HepG2 (cell line): ENCODE measurements around the gene FGF19. TPM values are rescaled to one million over a fixed set of nuclear protein-coding genes. Genes with fewer than 3 reads are reported as not detected.

Source experiments
- ATAC-seq: fragments of 200-7000 bp; cut with Tn5 transposase; 3 replicates; pipeline ENCODE4 v1.9.1; 2020; ENCODE audit warnings: mild to moderate bottlenecking, moderate library complexity
- BruUV-seq: library from RNA; stranded (reverse); fragments of 400-500 nt; replicated peaks from 2 replicates; lab custom pipeline; 2021; lab: Mats Ljungman, UMichigan
- CTCF ChIA-PET: fragments of 300-600 bp; formaldehyde crosslinking; extraction: SDS; loops from one replicate; lab custom pipeline; 2021; ENCODE audit warnings: low total read pairs, inconsistent platforms, low intra/inter-chr PET ratio; lab: Yijun Ruan, JAX
- POLR2A ChIA-PET: fragments of 350-600 bp; sonication (Branson Sonifier 250); formaldehyde crosslinking; loops from one replicate; lab custom pipeline; 2020; ENCODE audit warnings: antibody characterized with exemption, inconsistent platforms; lab: Yijun Ruan, JAX
- DNase-seq: peaks from one replicate; pipeline ENCODE4 v3.0.0-alpha.2; 2015; ENCODE audit warnings: low spot score
- FAIRE-seq: peaks from 3 replicates; lab custom pipeline; 2011; peaks lifted over from hg19 to GRCh38; lab: Jason Lieb, UNC
- H2AFZ ChIP-seq: one replicate; pipeline ENCODE4 v1.6.1; 2011; ENCODE audit warnings: low read length, inconsistent platforms
- H3K27ac ChIP-seq: fragments of 300-600 bp; 3 replicates; pipeline ENCODE4 v1.8.0; 2011; ENCODE audit warnings: mixed run types, mild to moderate bottlenecking, mixed read lengths, low read length, inconsistent platforms; ENCODE audit not compliant: insufficient read depth; ENCODE audit errors: extremely low read length
- H3K27me3 ChIP-seq, 2 experiments: fragments of 200-600 bp in 1 of 2; 2 replicates in 1 of 2; 3 replicates in 1 of 2; pipeline versions ENCODE4 v1.6.0 to v1.8.0; 2011; ENCODE audit warnings: low read length in 2 of 2, mild to moderate bottlenecking in 2 of 2, moderate library complexity in 2 of 2, inconsistent platforms in 1 of 2; ENCODE audit not compliant: insufficient read depth in 2 of 2, control insufficient read depth in 1 of 2
- H3K36me3 ChIP-seq, 2 experiments: fragments of 200-600 bp in 1 of 2; replicated peaks in 1 of 2; 2 replicates in 1 of 2; 3 replicates in 1 of 2; pipeline versions ENCODE4 v1.5.1 to v1.8.0; 2011; ENCODE audit warnings: low read length in 2 of 2, inconsistent platforms in 1 of 2; ENCODE audit not compliant: insufficient read depth in 2 of 2, control insufficient read depth in 1 of 2
- H3K4me1 ChIP-seq: 2 replicates; pipeline ENCODE4 v1.5.1; 2012; ENCODE audit warnings: low read length, inconsistent platforms; ENCODE audit not compliant: insufficient read depth
- H3K4me2 ChIP-seq: 2 replicates; pipeline ENCODE4 v1.6.0; 2011; ENCODE audit warnings: low read depth, low read length, inconsistent platforms
- H3K4me3 ChIP-seq, 3 experiments: fragments of 200-600 bp in 1 of 3; sonication (generic), shearing (Covaris generic) in 1 of 3; replicated peaks in 1 of 3; 2 replicates each; pipeline ENCODE4 v1.5.1; 2011 to 2016; ENCODE audit warnings: low read length in 3 of 3, inconsistent platforms in 2 of 3, low read depth in 2 of 3, mild to moderate bottlenecking in 2 of 3, control low read depth in 1 of 3, mixed read lengths in 1 of 3; ENCODE audit not compliant: insufficient read depth in 1 of 3
- H3K79me2 ChIP-seq: one replicate; pipeline ENCODE4 v1.6.1; 2011; ENCODE audit warnings: low read length, inconsistent platforms; ENCODE audit not compliant: insufficient read depth
- H3K9ac ChIP-seq: 2 replicates; pipeline ENCODE4 v1.6.0; 2011; ENCODE audit warnings: mild to moderate bottlenecking, low read depth, low read length, inconsistent platforms; ENCODE audit not compliant: insufficient read depth
- H3K9me3 ChIP-seq: 2 replicates; pipeline ENCODE4 v1.5.1; 2012; ENCODE audit warnings: mild to moderate bottlenecking, low read length
- H4K20me1 ChIP-seq: 2 replicates; pipeline ENCODE4 v1.6.0; 2011; ENCODE audit warnings: inconsistent platforms, mild to moderate bottlenecking, low read length, moderate library complexity; ENCODE audit not compliant: insufficient read depth
- CEBPB ChIP-seq: IDR thresholded peaks from 2 replicates; pipeline ENCODE4 v1.6.1; 2011; ENCODE audit warnings: low read depth, low read length, improper control_type of control experiment, borderline replicate concordance
- CEBPG ChIP-seq: IDR thresholded peaks from 2 replicates; pipeline ENCODE4 v1.6.1; 2016
- EP300 ChIP-seq, 3 experiments: sonication (generic) in 1 of 3; formaldehyde crosslinking in 1 of 3; IDR thresholded peaks; 2 replicates each; pipeline versions ENCODE4 v1.5.1 to v1.6.1; 2011 to 2020; ENCODE audit warnings: low read depth in 2 of 3, low read length in 2 of 3, borderline replicate concordance in 1 of 3, improper control_type of control experiment in 1 of 3, mild to moderate bottlenecking in 1 of 3, missing genetic modification reagents in 1 of 3, moderate library complexity in 1 of 3
- FOSL2 ChIP-seq: sonication (generic); formaldehyde crosslinking; IDR thresholded peaks from 2 replicates; pipeline ENCODE4 v1.4.0; 2020; ENCODE audit warnings: missing genetic modification reagents
- HNRNPUL1 ChIP-seq: fragments of 200-400 bp; formaldehyde crosslinking; IDR thresholded peaks from 2 replicates; pipeline ENCODE4 v1.6.1; 2017; ENCODE audit warnings: low read depth, mild to moderate bottlenecking, low read length, moderate library complexity
- HOXD1 ChIP-seq: sonication (generic); formaldehyde crosslinking; IDR thresholded peaks from 2 replicates; pipeline ENCODE4 v1.5.0; 2020; ENCODE audit warnings: missing genetic modification reagents
- SIX1 ChIP-seq: sonication (generic); formaldehyde crosslinking; IDR thresholded peaks from 2 replicates; pipeline ENCODE4 v1.4.0; 2020; ENCODE audit warnings: missing genetic modification reagents, borderline replicate concordance
- TOPORS ChIP-seq: sonication (generic); formaldehyde crosslinking; IDR thresholded peaks from 2 replicates; pipeline ENCODE4 v1.8.0; 2023; ENCODE audit warnings: mild to moderate bottlenecking, missing genetic modification reagents
- ZFAT ChIP-seq: sonication (generic); formaldehyde crosslinking; conservative IDR thresholded peaks from 2 replicates; pipeline ENCODE4 v1.8.1; 2023; ENCODE audit warnings: missing genetic modification reagents, inconsistent platforms
- ZNF441 ChIP-seq: sonication (generic); formaldehyde crosslinking; IDR thresholded peaks from 2 replicates; pipeline ENCODE4 v1.7.0; 2021; ENCODE audit warnings: missing genetic modification reagents, borderline replicate concordance
- ZSCAN21 ChIP-seq: sonication (generic); formaldehyde crosslinking; IDR thresholded peaks from 2 replicates; pipeline ENCODE4 v1.8.0; 2022; ENCODE audit warnings: mild to moderate bottlenecking, missing genetic modification reagents, moderate library complexity, borderline replicate concordance
- WGBS: methylation state at CpG from one replicate; pipeline ENCODE4 v1.1.6; 2017; ENCODE audit warnings: low lambda C conversion rate; 5-methylcytosine and 5-hydroxymethylcytosine counted together
- in situ Hi-C: cut with HindIII; loops from 2 replicates; pipeline ENCODE4 v1.10.0; 2017; ENCODE audit warnings: low pct_unique_long_range_greater_than_20kb; ENCODE audit not compliant: extremely low pct_ligation_motif_present
- intact Hi-C: fragments of 100-400 bp; cut with micrococcal nuclease; formaldehyde crosslinking; loops from one replicate; pipeline ENCODE4 v1.10.0; 2022; ENCODE audit not compliant: unreplicated experiment
- polyA plus RNA-seq, 8 experiments: library from polyadenylated mRNA; depleted of rRNA in 3 of 8; stranded (reverse) in 7 of 8; unstranded in 1 of 8; fragments of >200 nt; fragmentation: Illumina TruSeq in 4 of 8; extraction: Trizol in 4 of 8; gene quantifications; 2 replicates each; pipeline versions ENCODE4 v1.2.1 to v1.2.3, GENCODE V29; 2011 to 2016; ENCODE audit warnings: low read depth in 4 of 8, missing spikeins in 1 of 8, mixed read lengths in 1 of 8; ENCODE audit not compliant: insufficient read depth in 1 of 8
- total RNA-seq, 5 experiments: library from RNA; depleted of rRNA; stranded (reverse); fragments of >200 nt; fragmentation: Illumina TruSeq; extraction: Trizol; gene quantifications; 2 replicates each; pipeline ENCODE4 v1.2.3, GENCODE V29; 2016; ENCODE audit warnings: low read depth in 1 of 5
- TF ChIP-seq, protein P1 (sequence below): sonication (generic); formaldehyde crosslinking; IDR thresholded peaks from 2 replicates; pipeline ENCODE4 v1.9.0; 2021; ENCODE audit warnings: missing genetic modification reagents, borderline replicate concordance
- TF ChIP-seq, protein P2 (sequence below): sonication (generic); formaldehyde crosslinking; IDR thresholded peaks from 2 replicates; pipeline ENCODE4 v1.5.0; 2020; ENCODE audit warnings: mild to moderate bottlenecking, missing genetic modification reagents, borderline replicate concordance
- TF ChIP-seq, protein P3 (sequence below), 2 experiments: fragments of 450-650 bp in 1 of 2; sonication (generic) in 1 of 2; formaldehyde crosslinking; IDR thresholded peaks; 2 replicates each; pipeline versions ENCODE4 v1.5.0 to v1.8.0; 2020 to 2022; ENCODE audit warnings: mild to moderate bottlenecking in 1 of 2, missing genetic modification reagents in 1 of 2
- TF ChIP-seq, protein P4 (sequence below): sonication (generic); formaldehyde crosslinking; IDR thresholded peaks from 2 replicates; pipeline ENCODE4 v1.4.0; 2020; ENCODE audit warnings: mild to moderate bottlenecking, missing genetic modification reagents

FGF19 gene
- total and polyA plus RNA-seq, 2 of the 13 experiments (the other 11 are each of a cell fraction or from before 2014, with no cell fraction given) = 0.07 TPM; not detected in 1

DNA sequence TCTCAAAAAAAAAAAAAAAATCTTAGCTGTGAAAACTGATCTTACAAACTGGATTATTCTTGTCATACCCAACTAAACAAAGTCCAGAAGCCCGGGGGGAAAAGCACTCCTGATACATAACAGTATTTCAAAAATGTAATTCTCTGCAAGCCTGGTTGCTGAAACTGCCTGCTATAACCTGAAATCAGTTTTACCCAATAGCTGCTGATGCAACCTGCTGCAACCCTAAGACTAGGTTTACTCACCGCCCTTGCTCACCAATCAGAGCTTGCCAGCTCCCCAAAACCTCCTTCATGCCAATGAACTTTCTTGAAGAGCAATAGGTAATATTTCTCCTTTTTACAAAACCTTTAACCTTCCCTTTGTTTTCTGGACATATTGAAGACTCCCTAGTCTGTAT, 12.4 kb downstream of the FGF19 start:
- H4K20me1 ChIP-seq = no peaks in the 10 kb centered on the region
- CTCF ChIA-PET = no interaction called here
- no peak overlapping the region for H3K4me2 ChIP-seq

More for the DNA sequence above, 12.4 kb downstream of the FGF19 start:
- Histone ChIP-seq H3K27ac (no peak overlapping the region), H3K27me3 (peaks cover 2 to 17% of the 10 kb centered on the region in 2 experiments; a peak in 2 of 5 replicates), H3K4me1 (peaks cover 55% of the 10 kb centered on the region), H3K9me3 (no peaks in the 10 kb centered on the region), H3K79me2 (no peaks in the 10 kb centered on the region), H3K9ac (no peak overlapping the region), H2AFZ (no peak overlapping the region), H3K36me3 (no peaks in the 10 kb centered on the region), H3K4me3 (no peak overlapping the region)
- 18% methylated on average over 2 of the region's 2 CpGs for WGBS
- DNase-seq (no peak), ATAC-seq (no peak), FAIRE-seq (no peak)
- BruUV-seq = no TSS peak
- intact Hi-C loops = no loop called here
- in situ Hi-C loops = no loop called here
- peak; percentile 86 for TF ChIP-seq CEBPG (CRISPR knock-in tag)
- TF ChIP-seq FOSL2 (CRISPR knock-in tag) = peak; percentile 71
- TF ChIP-seq HOXD1 = no peak
- 0 out of 4 replicates have a peak, but pooled peaks of 1 of the 2 experiments have one; percentile 10 for TF ChIP-seq EP300 (IDR thresholded peaks at IDR 0.05; ENCODE audit: low read depth in 2 of 2, low read length in 2 of 2)
- TF ChIP-seq EP300 (CRISPR knock-in tag; IDR thresholded peaks at IDR 0.05; ENCODE audit: borderline replicate concordance) = no peak
- TF ChIP-seq SIX1 = no peak
- TF ChIP-seq, protein P1, sequence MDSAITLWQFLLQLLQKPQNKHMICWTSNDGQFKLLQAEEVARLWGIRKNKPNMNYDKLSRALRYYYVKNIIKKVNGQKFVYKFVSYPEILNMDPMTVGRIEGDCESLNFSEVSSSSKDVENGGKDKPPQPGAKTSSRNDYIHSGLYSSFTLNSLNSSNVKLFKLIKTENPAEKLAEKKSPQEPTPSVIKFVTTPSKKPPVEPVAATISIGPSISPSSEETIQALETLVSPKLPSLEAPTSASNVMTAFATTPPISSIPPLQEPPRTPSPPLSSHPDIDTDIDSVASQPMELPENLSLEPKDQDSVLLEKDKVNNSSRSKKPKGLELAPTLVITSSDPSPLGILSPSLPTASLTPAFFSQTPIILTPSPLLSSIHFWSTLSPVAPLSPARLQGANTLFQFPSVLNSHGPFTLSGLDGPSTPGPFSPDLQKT (CRISPR knock-in tag) = no peak
- TF ChIP-seq HNRNPUL1 = no peak
- TF ChIP-seq, protein P2, sequence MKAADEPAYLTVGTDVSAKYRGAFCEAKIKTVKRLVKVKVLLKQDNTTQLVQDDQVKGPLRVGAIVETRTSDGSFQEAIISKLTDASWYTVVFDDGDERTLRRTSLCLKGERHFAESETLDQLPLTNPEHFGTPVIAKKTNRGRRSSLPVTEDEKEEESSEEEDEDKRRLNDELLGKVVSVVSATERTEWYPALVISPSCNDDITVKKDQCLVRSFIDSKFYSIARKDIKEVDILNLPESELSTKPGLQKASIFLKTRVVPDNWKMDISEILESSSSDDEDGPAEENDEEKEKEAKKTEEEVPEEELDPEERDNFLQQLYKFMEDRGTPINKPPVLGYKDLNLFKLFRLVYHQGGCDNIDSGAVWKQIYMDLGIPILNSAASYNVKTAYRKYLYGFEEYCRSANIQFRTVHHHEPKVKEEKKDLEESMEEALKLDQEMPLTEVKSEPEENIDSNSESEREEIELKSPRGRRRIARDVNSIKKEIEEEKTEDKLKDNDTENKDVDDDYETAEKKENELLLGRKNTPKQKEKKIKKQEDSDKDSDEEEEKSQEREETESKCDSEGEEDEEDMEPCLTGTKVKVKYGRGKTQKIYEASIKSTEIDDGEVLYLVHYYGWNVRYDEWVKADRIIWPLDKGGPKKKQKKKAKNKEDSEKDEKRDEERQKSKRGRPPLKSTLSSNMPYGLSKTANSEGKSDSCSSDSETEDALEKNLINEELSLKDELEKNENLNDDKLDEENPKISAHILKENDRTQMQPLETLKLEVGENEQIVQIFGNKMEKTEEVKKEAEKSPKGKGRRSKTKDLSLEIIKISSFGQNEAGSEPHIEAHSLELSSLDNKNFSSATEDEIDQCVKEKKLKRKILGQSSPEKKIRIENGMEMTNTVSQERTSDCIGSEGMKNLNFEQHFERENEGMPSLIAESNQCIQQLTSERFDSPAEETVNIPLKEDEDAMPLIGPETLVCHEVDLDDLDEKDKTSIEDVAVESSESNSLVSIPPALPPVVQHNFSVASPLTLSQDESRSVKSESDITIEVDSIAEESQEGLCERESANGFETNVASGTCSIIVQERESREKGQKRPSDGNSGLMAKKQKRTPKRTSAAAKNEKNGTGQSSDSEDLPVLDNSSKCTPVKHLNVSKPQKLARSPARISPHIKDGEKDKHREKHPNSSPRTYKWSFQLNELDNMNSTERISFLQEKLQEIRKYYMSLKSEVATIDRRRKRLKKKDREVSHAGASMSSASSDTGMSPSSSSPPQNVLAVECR (CRISPR knock-in tag) = no peak
- TF ChIP-seq, protein P3, sequence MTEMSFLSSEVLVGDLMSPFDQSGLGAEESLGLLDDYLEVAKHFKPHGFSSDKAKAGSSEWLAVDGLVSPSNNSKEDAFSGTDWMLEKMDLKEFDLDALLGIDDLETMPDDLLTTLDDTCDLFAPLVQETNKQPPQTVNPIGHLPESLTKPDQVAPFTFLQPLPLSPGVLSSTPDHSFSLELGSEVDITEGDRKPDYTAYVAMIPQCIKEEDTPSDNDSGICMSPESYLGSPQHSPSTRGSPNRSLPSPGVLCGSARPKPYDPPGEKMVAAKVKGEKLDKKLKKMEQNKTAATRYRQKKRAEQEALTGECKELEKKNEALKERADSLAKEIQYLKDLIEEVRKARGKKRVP (CRISPR knock-in tag; IDR thresholded peaks at IDR 0.05) = peak in 1 of 2 experiments; percentile 98; a peak in 2 of 4 replicates
- no peak for TF ChIP-seq TOPORS (CRISPR knock-in tag)
- TF ChIP-seq ZSCAN21 (CRISPR knock-in tag) = no peak
- TF ChIP-seq CEBPB = peak; percentile 80
- TF ChIP-seq ZNF441 = no peak
- peak; percentile 99 for TF ChIP-seq ZFAT (CRISPR knock-in tag)
- TF ChIP-seq, protein P4, sequence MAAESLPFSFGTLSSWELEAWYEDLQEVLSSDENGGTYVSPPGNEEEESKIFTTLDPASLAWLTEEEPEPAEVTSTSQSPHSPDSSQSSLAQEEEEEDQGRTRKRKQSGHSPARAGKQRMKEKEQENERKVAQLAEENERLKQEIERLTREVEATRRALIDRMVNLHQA (CRISPR knock-in tag) = peak; percentile 93; the same call in 1 of the 2 replicates
- POLR2A ChIA-PET = no interaction called here
